CD4-positive, alpha-beta T cell treated with Interferon gamma for 1 hour (primary cell): ENCODE measurements around the gene TFB1M.

Experiments used
- DNase-seq: peaks from one replicate; pipeline ENCODE4 v3.0.0-alpha.2; 2020

The TFB1M gene

DNA sequence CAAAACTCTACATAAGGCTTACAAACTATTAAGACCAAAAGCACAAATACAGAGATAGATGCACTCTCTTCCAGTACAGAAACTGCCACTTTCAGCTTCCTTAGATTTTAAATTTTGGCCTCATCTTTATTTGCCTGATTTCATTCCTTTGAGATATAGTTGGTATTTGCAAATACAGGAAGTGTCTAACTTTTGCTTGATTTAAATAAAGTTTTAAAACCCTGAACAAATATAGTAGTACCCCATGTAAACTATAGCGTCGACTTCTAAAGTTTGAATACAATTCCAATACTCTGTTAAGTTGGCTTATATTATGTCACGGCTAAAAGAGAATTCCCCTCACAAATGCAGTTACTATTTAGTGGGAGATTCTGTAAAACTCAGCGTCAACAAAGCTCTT is 51.6 kb downstream of the TFB1M start:
- no peak for DNase-seq

DNA sequence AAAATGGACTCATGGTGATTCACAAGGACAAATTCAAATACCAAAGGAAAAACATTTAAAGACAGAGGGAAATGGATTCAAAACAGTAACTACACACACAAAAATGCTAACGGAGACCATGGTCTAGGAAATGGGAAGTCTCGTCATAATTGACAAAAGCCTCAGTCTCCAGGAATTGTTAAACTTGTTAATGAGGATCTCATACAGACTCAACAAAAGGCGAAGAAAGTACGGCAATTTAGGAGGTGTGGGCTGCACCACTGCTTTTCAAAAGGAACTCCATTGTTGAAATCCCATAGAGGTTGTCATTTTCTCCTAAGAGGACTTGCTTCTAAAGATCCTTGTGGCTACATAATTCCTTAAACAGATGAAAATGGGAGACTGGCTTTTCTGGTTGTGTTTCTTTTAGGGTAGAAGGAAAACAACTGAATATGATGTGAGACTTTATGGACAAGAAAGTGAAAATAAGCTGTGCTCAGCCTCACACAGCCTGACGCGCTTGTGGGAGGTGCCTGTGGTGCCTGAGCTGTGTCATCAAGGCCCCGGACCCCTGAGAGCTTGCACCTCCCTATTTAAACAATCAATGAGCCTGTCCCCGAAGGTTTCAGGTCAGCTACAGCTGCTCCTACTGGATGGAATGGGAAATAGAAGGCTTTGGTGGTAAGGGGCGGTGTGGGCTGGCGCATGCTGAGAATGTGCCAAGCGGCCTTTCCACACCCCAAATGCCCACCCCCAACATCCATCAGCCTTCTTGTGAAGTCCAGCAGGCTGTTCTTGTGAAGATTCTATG is 53.0 kb downstream of the TFB1M start:
- DNase-seq: no peak

DNA sequence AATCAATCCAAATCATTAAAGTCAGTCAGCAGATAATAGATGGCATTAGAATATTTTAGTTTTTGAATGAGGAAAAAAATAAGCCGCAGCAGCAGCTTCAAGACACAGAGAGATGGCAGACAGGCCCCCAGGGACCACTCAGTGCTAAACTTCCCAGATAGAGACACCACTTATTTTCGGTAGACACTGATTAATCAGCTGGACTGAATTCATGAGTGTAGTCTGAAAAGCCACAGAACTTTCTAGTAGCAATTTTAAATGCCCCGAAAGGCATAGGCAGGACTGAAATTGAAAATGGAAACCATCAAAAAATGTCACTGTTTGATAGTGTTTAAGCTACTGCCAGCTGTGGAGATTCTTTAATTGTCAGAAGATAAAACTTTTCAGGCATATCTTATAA is 53.6 kb downstream of the TFB1M start:
- DNase-seq: no peak

DNA sequence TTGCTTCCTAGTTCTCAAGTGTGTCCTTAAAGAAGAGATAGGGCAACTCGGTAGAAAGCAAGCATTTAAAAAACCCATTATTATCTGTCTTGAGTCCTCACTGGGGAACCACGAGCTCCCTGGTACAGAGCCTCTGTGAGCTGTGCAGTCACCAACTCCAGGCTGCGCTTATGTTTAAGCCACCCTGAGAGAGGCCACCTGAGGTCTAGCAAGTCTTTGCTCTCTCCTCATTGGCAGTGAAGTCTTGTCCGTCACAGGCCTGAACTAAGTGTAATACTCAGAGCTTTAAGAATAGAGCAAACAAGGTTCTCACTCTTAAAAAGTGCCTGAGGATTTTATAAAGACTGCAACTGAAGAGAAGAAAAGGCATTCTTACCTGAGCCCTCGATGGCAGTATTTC is 54.4 kb downstream of the TFB1M start:
- DNase-seq: no peak

DNA sequence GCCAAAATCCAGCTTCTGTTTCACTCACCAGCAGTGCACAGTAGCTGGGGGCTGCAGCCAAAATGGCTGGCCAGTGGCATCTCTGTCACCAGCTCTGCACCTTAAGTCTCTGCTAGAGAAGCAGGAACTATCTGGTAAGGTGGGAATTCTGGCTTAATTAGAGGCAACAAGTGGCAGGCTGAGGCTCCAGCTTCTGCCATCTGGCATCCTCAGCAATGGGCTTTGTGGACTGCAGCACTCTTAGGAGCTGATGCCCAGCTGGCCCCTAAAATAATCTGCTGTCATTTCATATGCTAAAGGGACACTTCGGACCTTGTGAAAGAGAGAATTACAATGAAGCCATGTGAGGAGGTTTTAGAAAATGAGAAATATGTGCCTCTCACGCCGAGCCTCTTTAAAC is 55.1 kb downstream of the TFB1M start:
- DNase-seq: no peak

DNA sequence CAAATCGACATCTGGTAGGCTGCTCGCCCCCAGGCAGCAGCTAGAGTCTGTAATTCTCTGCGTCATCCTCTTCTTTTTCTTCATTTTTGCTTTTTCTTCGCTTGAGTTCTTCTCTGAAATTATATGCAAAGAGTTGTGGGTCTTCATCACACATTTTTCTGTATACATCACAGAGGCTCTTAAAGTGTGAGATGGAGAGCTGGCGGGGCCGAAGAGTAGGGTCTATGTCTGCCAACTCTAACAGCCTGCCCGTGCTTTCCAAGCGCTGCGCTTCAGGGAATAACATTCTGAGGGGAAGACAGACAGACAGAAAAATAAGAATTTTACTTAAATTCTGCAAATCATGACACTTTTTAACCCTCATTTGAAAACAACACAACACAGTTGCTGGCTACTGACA is 56.5 kb downstream of the TFB1M start:
- DNase-seq: no peak

DNA sequence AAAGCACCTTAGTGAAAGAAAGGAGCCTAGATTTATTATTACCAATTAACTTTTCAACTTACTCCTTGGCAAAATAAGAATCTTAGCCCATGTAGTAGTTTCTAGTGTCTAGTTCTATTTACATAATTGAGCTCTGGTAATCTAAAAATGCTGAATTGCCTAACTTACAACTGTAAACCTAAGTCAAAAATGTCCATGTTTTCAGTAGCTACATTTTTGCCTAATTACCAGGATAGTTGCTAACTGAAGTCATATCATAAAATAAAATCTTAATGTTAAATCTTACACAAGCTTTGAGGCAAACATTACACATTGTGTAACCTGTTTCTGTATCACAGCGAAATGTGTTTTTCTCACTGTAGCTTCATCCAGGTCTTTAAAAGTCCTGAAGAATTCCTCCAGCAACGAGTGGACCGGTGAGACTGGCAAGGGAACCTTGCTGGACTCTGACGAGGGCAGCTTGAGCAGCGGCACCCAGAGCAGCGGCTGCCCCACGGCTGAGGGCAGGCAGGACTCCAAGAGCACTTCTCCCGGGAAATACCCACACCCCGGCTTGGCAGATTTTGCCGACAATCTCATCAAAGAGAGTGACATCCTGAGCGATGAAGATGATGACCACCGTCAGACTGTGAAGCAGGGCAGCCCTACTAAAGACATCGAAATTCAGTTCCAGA is 58.0 kb downstream of the TFB1M start:
- no peak for DNase-seq

DNA sequence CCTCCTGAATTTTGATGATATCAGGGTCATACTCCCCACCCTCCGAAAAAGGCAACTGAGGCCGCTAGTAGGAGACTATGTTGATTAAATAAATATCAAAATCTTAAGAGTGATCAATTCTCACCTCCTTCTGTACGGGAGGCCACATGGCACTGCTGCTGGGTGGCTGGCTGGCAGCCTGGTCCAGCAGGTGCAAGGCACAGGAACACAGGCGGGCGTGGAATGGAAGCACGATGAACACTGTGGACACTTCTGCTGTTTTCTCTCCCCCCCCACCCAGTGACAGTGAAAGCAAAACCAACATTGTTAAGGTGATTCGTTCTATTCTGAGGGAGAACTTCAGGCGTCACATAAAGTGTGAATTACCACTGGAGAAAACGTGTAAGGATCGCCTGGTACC is 60.1 kb downstream of the TFB1M start:
- DNase-seq: no peak

DNA sequence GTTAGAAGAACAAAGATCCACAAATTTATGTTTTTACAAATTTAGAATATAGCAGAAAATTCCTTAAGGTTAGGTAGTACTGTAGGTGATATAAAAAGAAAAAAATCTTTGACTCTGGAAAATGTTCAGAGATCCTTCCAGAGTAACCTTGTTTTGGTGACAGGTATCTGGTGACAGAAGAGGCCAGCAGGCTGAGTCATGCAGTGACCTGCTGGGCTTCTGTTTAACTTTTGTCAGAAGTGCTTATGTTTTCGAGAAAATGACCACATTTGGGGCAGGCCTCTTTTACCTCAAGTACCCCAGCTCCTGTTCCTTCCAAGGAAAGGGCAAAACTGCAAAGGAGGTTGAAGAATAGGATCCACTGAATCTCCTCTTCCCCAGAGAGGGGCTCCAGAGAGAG is 60.9 kb downstream of the TFB1M start:
- no peak for DNase-seq

DNA sequence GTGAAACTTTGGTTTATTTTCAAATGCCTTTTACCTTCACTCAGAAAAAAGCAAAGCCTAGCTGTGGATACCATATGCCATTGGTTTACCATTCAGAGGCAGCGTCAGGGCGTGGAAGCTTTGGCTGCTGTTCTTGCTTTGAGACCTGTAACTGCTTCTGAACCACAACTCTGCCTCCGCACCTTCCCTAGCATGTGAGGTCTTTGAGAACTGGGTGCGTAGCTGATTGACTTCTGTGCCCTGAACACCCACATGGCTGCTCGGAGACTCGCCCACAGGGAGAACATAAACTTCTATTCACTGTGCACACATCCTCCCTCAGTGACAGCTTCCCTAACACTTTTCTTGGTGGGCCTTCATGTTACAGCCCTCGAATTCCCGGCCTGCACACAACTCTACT is 61.7 kb downstream of the TFB1M start:
- no peak for DNase-seq

DNA sequence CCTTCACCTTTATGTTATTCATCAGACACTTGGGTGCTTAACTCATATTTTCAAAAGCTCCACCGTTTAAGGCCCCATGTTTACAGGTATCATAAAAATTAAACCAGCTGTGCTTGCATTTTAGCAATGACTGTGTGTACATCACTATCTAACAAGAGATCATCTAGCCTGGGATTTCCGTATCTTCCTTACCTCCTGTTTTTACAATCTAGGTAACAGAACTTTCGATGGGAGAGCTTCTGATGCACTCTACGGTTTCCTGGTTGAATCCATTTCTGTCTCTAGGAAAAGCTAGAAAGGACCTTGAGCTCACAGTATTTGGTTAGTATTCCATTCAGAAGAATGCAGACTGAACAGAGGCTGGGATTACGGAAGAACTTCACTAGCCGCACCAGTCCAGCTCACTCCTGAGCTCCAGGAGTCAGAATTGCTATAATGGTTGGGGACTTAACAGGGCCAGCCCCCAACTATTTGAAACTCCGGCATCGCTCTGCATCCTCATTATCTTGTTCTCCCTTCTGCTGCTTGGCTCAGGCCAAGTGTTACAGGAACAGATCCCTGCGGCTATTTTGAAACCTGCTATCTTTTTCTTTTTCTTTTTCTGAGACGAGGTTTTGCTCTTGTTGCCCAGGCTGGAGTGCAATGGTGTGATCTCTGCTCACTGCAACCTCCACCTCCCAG is 63.4 kb downstream of the TFB1M start:
- DNase-seq: no peak

DNA sequence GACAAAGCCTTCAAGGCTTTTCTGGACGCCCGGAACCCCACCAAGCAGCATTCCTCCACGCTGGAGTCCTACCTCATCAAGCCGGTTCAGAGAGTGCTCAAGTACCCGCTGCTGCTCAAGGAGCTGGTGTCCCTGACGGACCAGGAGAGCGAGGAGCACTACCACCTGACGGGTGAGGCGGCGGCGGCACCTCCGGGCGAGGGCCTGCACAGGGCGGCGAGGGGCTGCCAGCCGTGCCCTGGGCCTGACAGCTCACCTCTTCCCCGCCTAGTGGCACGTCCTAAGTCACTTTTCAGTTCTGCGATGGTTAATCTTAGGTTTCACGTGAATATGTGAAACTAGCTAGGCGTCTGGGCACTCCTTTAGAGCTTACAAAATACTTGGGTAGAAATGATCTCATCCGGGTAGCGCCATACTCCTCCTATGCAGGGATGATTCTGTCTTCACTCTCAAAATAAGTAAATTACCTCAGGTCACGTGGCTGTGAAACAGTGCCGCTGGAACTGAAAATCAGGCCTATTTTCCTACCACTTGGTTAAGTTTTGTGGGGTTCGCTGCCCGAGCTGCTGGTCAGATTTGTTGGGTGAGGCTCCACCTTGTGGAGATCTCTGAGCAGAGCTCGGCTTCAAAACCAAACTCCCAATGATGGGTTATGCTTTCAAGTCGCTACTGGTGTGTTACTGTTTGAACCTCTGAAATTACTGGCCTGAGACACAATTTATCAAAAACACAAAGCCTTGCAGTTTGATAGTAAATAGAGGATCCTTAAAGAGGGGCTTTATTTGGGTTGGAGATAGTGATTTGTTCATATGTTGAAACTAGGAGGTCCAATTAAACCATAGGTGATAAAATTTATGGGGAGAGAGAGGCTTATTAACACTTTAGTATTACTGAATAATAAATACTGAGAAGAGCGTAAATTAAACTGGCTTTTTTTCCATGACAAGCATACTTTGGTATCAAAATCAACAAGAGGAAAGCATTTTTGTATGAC is 66.0 kb downstream of the TFB1M start:
- peak; percentile 18 for DNase-seq

DNA sequence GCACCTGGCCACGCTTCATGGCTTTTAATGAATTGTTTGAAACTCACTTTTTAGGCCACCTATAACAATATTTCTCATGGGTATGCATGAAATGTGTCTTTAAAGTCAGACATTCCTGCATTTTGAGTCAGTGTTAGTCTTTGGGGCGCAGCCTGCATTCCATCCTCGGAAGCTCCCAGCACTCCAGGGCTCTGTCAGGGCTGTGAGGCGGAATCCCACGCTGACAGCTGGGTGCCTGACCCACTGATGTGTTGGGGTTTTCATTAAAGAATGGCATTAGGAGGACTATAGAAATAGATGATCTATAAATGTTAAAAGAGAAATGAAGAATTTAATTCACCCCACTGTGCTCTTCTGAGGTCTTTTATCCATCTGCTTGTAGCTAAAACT is 66.7 kb downstream of the TFB1M start:
- DNase-seq: no peak

DNA sequence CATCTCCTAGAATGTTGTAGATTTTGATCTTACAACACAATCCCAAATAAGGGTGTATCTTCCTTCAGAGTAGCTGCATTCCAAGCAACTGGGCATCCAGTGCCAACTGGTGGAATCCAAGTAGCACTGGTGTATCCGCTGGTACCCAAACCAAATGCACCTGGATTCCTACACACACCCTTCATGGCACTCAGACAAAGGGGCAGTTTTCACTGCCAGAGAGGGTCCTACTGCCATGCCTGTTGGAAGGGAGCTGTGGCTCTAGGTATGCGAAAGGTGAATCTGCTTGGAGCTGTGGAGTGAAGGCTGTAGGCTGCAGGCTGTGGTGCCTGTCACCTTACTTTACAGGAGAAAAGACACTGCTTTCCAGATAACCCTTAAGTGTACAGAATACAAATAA is 67.5 kb downstream of the TFB1M start:
- no peak for DNase-seq

DNA sequence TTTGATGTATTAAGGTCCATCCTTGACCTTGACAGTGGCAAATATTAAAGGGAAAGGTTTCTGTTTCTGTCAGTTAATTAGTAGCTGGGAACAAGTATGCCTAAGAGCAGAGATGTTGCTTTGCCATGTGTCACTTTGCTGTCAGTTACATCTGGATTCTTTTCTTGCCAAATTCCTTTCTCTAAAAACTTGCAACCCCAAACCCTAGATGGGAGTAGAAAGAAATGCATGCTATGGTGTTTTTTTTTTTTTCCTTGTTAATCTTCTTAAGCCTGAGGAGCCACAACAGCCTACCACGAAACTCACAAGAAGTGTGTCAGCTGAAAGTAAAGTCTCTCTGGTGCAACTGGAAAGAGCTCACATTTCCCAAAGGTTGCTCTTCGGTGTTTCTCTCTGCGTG is 68.5 kb downstream of the TFB1M start:
- no peak for DNase-seq

DNA sequence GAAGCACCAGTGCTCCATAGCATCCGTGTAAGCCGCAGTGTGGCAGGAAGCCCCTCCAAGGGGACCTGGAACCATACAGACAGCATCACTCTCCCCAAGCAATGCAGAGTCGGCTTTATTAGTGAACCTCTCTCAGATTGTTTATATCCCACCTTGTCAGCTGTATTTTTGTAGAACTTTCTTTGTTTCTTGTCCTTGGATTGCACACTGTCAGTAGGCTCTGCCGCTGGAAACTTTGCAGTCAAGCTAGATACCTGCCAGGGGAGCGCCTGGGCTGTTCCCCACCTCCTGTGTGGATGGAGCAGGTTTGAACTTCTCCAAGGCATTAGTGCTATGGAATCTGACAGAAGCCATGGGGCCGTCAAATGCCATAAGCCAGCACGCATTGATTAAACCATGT is 69.1 kb downstream of the TFB1M start:
- DNase-seq: no peak

DNA sequence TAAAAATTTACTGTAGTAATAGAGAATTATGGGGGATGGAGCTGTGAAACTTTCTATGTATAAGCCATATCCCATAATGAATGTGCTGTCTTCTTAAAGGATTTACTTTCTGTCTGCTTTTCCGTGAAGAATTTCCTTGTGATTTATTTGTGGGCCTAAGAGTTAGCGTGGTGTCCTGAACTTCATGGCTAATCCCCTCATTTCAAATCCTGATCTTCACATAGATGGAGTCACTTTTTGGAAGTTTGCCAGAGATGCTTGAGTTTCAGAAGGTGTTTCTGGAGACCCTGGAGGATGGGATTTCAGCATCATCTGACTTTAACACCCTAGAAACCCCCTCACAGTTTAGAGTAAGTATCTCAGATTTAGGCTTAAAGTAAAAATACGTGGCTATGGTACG is 69.8 kb downstream of the TFB1M start:
- no peak for DNase-seq

DNA sequence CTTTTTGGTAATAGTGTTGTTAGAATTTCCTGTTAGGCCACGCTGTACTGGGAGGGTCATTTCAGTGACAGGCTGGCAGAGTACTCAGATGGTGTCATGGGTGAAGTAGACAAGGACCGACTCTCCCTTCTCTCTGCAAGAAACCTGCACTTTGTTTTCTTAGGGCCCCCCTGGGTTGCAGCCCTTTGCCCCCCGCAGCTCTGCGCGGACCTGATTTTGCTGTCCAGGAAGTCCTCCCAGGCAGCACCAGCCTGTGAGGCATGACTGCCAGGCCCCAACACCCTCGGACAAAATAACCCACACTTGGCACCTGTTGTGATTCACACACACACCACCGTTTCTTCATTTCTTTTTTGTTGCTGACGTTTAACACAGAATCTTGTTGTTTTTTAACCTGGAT is 72.3 kb downstream of the TFB1M start:
- no peak for DNase-seq

DNA sequence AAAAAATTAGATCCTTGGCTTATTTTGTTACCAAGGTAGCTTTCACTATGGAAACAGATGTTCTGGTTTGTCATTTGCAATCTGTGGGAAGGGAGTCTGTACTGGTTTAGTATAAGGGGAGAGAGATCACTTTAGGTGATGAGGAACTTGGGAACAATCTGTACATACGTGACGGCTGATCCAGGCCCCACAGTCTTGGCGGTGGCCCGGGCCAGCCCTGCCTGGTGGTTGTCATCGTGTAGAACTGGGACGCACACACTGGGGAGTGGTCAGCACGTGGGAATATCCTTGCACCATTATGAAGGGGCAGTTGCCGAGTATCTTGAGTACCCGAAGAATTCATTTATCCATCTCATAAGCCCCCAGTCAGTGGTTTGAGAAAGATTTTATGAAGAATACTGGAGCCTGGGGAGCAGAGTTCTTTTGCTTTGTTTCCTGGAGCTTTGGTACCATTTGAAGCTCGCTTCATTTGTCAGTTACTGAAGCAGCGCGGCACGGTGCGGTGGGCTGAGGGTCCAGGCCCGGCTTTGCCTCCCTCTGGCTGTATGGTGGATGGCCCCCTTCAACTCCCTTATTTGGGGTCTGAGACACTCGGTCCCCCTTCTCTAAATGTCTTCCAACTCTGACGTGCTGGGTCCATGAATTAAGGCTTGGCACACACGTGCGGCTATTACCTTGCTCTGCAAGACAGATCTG is 73.2 kb downstream of the TFB1M start:
- DNase-seq: no peak

DNA sequence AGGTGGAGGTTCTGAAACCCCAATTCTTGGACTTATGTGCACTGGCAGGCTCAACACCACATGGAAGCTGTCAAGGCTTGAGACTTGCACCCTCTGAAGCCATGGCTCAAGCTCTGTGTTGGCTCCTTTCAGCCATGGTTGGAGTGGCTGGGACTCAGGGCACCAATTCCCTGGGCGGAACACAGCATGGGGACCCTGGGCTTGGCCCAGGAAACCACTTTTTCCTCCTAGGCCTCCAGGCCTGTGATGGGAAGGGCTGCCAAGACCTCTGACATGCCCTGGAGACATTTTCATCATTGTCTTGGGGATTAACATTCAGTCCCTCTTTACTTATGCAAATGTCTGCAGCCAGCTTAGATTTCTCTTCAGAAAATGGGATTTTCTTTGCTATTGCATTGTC is 76.7 kb downstream of the TFB1M start:
- no peak for DNase-seq

DNA sequence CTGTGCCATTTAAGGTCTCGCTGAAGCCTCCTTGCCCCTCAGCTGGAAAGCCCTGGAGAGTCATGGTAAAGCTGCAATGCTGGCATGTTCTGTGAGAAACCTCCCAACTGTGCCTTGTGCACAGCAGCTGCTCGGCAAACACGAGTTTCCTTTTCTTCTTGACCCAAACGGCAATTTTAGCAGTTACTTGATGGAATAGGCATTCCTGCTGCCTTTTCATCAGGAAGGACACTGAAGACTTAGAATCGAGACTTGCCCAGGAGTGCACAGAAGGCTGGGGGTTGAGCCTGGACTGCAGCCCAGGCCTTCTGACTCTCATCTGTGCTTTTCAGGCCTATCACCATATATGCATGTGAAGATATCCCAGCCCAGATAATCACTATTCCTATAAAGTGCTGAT is 79.2 kb downstream of the TFB1M start:
- DNase-seq: no peak

DNA sequence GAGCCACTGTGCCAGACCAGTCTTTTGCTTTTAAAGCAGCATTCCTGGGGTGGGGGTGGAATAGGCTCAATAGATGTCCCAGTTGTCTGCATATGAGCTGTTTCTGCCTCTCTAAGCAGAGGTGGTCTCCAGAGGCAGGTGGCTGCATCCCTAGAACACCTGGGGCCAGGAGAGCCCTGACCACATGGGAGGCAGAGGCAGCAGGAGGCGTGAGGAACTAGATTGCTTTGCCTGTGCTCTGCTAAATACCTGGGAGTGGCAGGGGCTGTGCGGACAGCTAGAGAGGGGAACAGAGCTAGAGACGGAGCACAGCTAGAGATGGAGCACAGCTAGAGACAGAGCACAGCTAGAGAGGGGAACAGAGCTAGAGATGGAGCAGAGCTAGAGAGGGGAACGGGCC is 79.6 kb downstream of the TFB1M start:
- no peak for DNase-seq
